NCI-H1092 treated with DMSO at 0.1 percent for 48 hours (cell line): ENCODE measurements around the gene TPRA1.
"Not testable (repeated sequence)": the region's sequence is repeated elsewhere in the genome, so short reads cannot be mapped to it uniquely, and the experiment has no call there.

Source experiments
- DNase-seq: peaks from one replicate; lab custom pipeline; 2025; lab: John Stamatoyannopoulos, UW

Gene TPRA1

DNA sequence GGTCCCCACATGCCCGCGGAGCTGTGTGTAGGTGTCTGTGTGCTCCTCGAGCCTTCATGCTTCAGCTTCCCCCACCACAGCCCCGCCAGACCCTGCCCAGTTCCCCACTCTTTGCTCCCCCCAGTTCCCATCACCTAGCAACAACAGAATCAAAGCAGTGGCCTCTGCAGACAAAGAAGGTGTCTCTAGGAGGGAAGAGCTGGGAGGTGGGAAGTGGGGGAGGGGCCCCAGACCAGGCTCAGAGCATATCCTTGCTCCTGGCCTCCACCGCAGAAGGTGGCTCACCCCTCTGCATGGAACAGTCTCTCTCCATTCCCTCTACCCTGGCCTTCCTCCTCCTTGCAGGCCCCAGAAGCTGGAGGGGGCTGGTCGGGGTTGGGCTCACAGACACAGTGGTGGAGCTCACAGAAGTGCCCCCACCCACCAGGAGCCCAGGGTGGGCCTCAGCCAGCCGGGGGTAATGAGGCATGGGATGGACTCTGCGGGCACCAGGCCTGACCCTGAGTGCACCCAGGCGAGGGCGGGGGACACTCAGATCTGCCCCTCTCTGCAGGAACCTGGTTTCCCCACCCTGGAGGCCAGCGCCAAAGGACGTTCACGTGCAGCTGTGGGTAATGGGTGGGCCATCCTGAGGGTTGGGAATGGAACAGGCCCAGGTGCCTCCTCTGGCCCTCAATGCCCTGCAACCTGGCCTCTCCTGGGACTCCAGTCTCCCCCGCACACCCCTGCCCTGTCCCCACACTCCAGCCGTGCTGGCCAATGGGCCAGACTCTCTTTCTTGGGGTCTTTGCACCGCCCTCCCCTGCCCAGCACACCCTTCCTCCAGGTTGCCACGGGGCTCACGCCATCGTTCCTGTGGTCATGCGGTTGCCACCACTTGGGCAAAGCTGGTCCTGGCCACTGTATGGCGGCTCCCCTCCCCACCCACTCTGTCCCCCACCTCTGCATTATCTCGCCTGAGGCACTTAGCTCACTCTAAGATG lies 53.4 kb downstream of the TPRA1 start:
- peak; percentile 80 for DNase-seq

GRCh38 chr3:127535901-127536829 lies 54.4 kb downstream of the TPRA1 start:
- peak; percentile 69 for DNase-seq

DNA sequence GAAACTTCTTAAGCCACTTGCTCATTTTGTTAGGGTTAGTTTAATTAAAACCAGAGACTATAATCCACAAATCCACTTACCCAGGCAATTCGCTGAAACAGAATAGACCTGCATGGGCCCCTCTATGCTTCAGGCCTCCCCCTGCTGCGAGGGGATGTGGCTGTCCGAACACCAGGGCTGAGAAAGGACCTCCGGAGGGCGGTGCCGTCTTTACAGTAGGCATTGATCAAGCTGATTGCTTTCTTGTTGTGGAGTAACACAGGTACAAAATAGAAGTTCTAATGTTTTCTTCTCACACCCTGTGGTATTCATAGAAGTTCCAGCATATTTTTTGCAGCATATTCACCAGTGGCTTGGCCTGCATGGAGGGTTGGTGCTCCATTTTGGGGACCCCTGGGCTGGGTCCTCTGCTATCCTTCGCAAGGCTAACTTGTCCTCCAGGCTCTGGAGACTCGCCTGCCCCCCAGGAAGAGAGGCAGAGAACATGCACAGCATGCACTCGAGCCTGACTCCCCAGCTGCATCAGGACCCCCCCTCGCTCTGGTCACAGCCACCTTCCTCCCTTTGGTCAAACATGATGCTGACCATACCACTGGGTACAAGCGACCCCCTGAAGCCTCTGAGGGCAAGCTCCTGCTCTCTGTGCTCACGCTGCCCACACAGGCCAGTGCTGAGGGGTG lies 55.3 kb downstream of the TPRA1 start:
- no peak for DNase-seq

DNA sequence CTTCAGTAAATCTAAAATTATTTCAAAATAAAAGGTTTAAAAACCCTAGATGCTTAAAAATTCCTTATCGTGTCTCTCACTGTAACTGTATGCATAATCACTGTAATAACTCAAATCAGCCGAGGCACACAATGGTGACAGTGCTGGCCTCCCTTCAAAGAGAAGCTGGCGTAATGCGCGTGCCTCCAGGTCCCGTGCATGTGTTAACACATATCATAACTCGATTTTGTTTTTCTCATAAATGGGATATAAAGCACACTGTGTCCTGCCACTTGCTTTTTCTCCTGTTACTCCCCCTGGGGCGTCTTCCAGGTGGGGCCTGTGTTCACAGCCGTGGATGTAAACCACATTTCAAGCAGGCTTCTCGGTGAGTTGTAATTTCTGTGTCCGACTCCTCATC lies 56.0 kb downstream of the TPRA1 start:
- no peak for DNase-seq

- DNase-seq, result no peak
Measured at GRCh38 chr3:127534161-127534451, 56.4 kb downstream of the TPRA1 start.

DNA sequence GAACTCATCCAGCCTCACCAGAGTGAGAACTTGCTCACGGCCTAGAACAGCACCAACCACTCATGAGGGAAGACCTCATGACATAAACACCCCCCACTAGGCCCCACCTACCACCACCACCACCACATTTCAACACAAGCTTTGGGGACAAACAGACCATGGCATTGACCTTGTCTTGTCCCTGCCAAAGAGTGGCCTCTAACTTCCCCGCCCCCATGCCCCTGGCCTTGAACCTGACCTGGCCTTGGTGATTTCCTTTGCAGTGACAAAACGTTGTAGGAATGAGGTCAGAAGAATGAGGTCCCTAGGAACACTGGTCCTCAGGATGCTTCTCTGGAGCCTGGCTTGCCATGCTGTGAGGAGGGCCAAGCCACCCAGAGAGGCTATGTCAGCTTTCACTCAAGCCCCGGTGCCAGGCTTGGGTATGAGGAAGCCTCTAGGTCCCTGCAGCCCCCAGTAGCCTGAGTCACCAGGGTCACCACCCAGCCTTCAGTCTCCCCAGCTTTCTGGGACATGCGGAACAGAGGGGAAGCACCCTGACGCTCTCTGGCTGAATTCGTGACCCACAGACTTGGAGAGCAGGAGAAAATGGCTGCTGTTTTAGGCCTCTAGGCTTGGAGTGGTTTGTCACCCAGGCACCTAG lies 57.9 kb downstream of the TPRA1 start:
- DNase-seq, result no peak

- no peak for DNase-seq
Measured at GRCh38 chr3:127531821-127532220, 58.7 kb downstream of the TPRA1 start.

GRCh38 chr3:127530863-127531262 lies 59.7 kb downstream of the TPRA1 start:
- DNase-seq, result not testable (repeated sequence)

DNA sequence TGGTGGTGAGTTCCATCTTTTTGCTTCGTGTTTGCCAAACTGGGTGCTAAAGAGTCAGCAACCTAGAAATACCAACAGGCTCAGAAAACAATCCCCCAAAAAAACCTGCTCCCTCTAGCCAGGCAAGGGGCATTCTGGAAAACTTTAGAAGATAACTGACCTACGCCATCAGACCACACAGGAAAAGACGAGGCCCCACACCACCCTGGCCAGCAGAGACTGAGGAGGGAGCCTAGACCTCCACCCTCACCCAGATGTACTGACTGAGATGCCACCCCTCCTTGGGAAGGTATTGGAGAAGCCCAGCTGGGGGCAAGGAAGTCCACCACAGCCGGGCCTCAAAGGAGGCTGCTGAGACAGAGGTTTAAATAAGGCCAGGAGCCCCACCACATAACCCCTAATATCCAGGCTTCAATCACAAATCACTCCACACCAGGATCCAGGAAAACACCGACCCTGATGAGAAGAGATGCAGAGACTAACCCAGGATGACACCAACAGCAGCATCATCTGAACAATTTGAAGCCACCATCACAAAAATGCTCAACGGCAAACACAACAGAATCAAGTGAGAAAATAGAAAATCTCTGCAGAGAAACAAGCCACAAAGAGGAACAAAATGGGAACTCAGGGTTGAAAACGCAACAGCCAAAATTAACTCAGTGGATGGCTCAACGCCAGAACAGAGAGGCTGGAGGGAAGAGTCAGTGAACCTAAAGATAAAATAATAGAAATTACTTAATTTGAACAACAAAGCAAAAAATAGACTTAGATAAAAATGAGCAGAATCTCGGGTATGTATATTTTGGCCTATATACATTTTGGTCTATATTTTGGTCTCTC lies 61.0 kb downstream of the TPRA1 start:
- DNase-seq, result no peak

DNA sequence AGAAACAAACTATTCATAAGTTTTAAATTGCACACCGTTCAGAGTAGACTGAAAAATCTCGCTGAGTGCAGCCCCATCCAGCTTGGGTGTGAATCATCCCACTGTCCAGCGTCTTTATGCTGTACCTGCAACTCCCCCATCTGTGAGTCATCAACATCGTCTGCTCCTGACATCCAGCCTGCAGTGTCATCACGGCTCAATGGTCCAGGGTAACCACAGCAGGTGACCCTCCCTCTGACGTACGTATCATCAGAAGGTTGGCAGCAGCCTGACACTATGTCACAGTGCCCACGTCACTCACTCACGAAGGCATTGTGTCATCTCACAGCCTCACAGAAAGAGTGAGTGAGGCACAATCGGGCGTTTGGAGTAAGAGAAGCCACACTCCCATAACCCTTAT lies 65.2 kb downstream of the TPRA1 start:
- no peak for DNase-seq

DNA sequence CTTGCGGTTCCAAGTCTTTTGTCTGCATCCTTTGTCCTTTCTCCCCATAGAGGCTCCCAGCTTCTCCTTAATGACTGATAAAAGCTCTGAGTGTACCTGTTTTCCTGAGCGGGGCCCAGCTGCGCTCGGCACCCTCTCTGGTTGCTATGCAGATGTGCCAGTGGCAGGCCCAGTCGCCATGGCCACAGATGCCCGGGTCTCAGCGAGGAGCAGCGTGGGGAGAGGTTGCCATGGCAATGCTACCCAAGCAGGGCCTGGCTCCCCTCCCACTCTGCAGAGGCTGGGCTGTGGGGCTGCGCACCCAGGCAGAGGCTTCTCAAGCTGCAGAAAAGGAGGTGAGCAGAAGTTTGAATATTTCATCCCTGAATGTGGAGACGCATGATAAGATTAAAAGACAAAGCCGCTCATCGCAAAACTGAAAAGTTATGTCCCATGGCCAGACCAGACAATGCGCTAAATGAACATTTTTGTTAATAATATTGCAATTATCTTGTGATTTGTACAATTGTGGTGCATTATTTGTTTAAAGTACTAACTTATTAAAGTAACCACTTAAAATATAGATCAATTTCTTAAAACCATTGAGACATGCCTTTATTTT lies 66.1 kb downstream of the TPRA1 start:
- DNase-seq, result peak; percentile 85
